NT2/D1 (cell line): Measurements from ENCODE around the gene UNC5C.

Experiments
- YY1 ChIP-seq: IDR thresholded peaks from 2 replicates; pipeline ENCODE4 v1.6.1; 2011; ENCODE audit not compliant: insufficient read length, insufficient read depth
- ZNF274 ChIP-seq: IDR thresholded peaks from 2 replicates; pipeline ENCODE4 v1.6.1; 2011; ENCODE audit warnings: mild to moderate bottlenecking, low read depth, low read length

DNA sequence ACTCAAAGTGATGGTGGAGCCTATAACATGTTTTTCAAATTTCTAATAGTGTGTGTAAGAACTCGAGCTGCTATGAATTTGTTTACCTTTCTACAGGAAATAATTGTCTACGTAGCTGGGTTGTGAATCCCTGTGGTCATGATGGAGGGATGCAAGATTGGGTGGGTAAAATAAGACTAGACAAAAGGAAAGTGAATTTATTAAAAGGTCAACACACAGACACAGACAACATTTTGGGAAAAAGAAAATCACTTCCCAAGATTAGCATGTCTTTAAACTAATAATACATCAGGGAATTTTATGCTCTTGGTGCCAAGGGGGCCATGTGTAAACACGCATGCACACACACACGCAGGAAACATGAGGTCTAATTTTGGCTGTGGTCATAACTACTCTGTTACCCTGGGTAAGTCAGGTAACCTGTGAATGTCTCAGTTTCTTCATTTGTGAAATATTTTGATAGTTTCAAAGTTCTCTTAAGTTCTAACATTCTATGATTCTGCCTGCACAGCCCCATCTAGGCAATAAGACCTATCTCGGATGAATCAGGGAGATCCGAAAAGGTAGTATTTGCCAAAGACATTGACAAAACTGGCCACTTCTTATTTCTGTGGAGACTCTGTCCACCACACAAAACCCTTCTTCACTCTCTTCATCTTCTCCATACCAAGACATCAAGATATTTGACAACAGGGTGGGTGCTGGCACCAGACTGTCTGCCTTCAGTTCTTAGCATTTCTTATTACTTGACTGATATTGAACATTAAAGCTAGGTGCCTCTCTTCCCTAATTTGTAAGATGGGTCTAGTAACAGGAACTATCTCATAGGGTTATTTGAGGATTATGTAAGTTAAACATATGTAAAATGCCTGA is 1.6 kb upstream of the UNC5C start:
- TF ChIP-seq YY1 (no peak), ZNF274 (no peak)
